IMR-90 (cell line): ENCODE data around the gene PCDHGA4. TPM values are rescaled to one million over a fixed set of nuclear protein-coding genes. Genes with fewer than 3 reads are reported as not detected.
"Not testable (repeated sequence)": the region's sequence is repeated elsewhere in the genome, so short reads cannot be mapped to it uniquely, and the experiment has no call there.

Experiments
- ATAC-seq: fragments of 200-7000 bp; cut with Tn5 transposase; 2 replicates; pipeline ENCODE4 v1.9.1; 2020; ENCODE audit warnings: low read depth, mild to moderate bottlenecking, moderate library complexity
- BruUV-seq: library from RNA; stranded (reverse); fragments of 400-500 nt; replicated peaks from 2 replicates; lab custom pipeline; 2021; lab: Mats Ljungman, UMichigan
- CTCF ChIA-PET: fragments of 300-600 bp; formaldehyde crosslinking; extraction: SDS; loops from one replicate; lab custom pipeline; 2021; ENCODE audit warnings: antibody characterized with exemption; lab: Yijun Ruan, JAX
- POLR2A ChIA-PET: fragments of 300-600 bp; sonication (Branson Sonifier 250); formaldehyde crosslinking; loops from one replicate; lab custom pipeline; 2022; ENCODE audit warnings: antibody characterized with exemption; ENCODE audit not compliant: unreplicated experiment; lab: Charles Lee
- DNase-seq: peaks from one replicate; pipeline ENCODE4 v3.0.0; 2013
- H2AFZ ChIP-seq: replicated peaks from 2 replicates; pipeline ENCODE3; 2013; ENCODE audit warnings: low read length, mild to moderate bottlenecking; ENCODE audit not compliant: poor library complexity
- H2AK5ac ChIP-seq: 2 replicates; pipeline ENCODE4 v1.6.1; 2013; ENCODE audit warnings: low read depth, low read length, inconsistent platforms
- H2AK9ac ChIP-seq: replicated peaks from 2 replicates; pipeline ENCODE3; 2013; ENCODE audit warnings: mild to moderate bottlenecking, low read depth, low read length, moderate library complexity; ENCODE audit not compliant: poor library complexity
- H2BK120ac ChIP-seq: 2 replicates; pipeline ENCODE4 v1.6.1; 2013; ENCODE audit warnings: low read depth, low read length, inconsistent platforms
- H2BK15ac ChIP-seq: 3 replicates; pipeline ENCODE4 v1.6.1; 2013; ENCODE audit warnings: low read depth, low read length, inconsistent platforms
- H2BK20ac ChIP-seq: 2 replicates; pipeline ENCODE4 v1.6.1; 2013; ENCODE audit warnings: low read depth, mild to moderate bottlenecking, inconsistent platforms, low read length, moderate library complexity
- H2BK5ac ChIP-seq: 2 replicates; pipeline ENCODE4 v1.6.1; 2013; ENCODE audit warnings: mild to moderate bottlenecking, low read depth, low read length, inconsistent platforms; ENCODE audit not compliant: poor library complexity, severe bottlenecking
- H3K14ac ChIP-seq: replicated peaks from 2 replicates; pipeline ENCODE4 v1.6.1; 2013; ENCODE audit warnings: low read depth, low read length, inconsistent platforms
- H3K18ac ChIP-seq: 2 replicates; pipeline ENCODE4 v1.6.1; 2013; ENCODE audit warnings: low read depth, low read length, control low read depth
- H3K23ac ChIP-seq: 2 replicates; pipeline ENCODE4 v1.6.1; 2013; ENCODE audit warnings: low read depth, low read length, inconsistent platforms
- H3K27ac ChIP-seq: 2 replicates; pipeline ENCODE4 v1.5.1; 2013; ENCODE audit warnings: mild to moderate bottlenecking, control low read depth, low read length; ENCODE audit not compliant: insufficient read depth
- H3K27me3 ChIP-seq: 2 replicates; pipeline ENCODE4 v1.6.1; 2013; ENCODE audit warnings: low read length; ENCODE audit not compliant: control insufficient read depth, insufficient read depth
- H3K36me3 ChIP-seq: 2 replicates; pipeline ENCODE4 v1.6.1; 2013; ENCODE audit warnings: low read length, mixed read lengths; ENCODE audit not compliant: control insufficient read depth, insufficient read depth
- H3K4ac ChIP-seq: 2 replicates; pipeline ENCODE4 v1.6.1; 2013; ENCODE audit warnings: low read depth, low read length, inconsistent platforms
- H3K4me1 ChIP-seq: 2 replicates; pipeline ENCODE4 v1.6.1; 2013; ENCODE audit warnings: low read length, mixed read lengths; ENCODE audit not compliant: control insufficient read depth, insufficient read depth
- H3K4me2 ChIP-seq: 2 replicates; pipeline ENCODE4 v1.6.1; 2013; ENCODE audit warnings: low read depth, mild to moderate bottlenecking, control low read depth, low read length, moderate library complexity
- H3K4me3 ChIP-seq: 2 replicates; pipeline ENCODE4 v1.5.1; 2013; ENCODE audit warnings: low read depth, mild to moderate bottlenecking, control low read depth, low read length, moderate library complexity; ENCODE audit not compliant: insufficient read depth
- H3K56ac ChIP-seq: 2 replicates; pipeline ENCODE4 v1.6.1; 2013; ENCODE audit warnings: low read length, inconsistent platforms; ENCODE audit not compliant: insufficient read depth; ENCODE audit errors: extremely low read depth
- H3K79me1 ChIP-seq, 2 experiments: 2 replicates each; pipeline ENCODE4 v1.6.1; 2013; ENCODE audit warnings: low read length in 2 of 2, inconsistent platforms in 1 of 2, low read depth in 1 of 2
- H3K9ac ChIP-seq: 2 replicates; pipeline ENCODE4 v1.6.1; 2013; ENCODE audit warnings: low read depth, low read length, control low read depth
- H3K9me1 ChIP-seq: 2 replicates; pipeline ENCODE4 v1.6.1; 2013; ENCODE audit warnings: low read length, inconsistent platforms; ENCODE audit not compliant: insufficient read depth
- H3K9me3 ChIP-seq: 2 replicates; pipeline ENCODE4 v1.6.1; 2013; ENCODE audit warnings: low read length; ENCODE audit not compliant: control insufficient read depth, insufficient read depth
- H4K20me1 ChIP-seq: 2 replicates; pipeline ENCODE4 v1.6.1; 2013; ENCODE audit warnings: low read length, inconsistent platforms; ENCODE audit not compliant: insufficient read depth
- H4K5ac ChIP-seq: 2 replicates; pipeline ENCODE4 v1.6.1; 2013; ENCODE audit warnings: mild to moderate bottlenecking, low read depth, low read length, control low read depth
- H4K8ac ChIP-seq, 2 experiments: 2 replicates each; pipeline ENCODE4 v1.6.1; 2013; ENCODE audit warnings: low read depth in 2 of 2, low read length in 2 of 2, control low read depth in 1 of 2, inconsistent platforms in 1 of 2
- H4K91ac ChIP-seq: 2 replicates; pipeline ENCODE4 v1.6.1; 2013; ENCODE audit warnings: low read depth, low read length, inconsistent platforms; ENCODE audit not compliant: insufficient read depth
- BHLHE40 ChIP-seq: fragments of 150-350 bp; IDR thresholded peaks from 2 replicates; pipeline ENCODE4 v1.6.1; 2016; ENCODE audit warnings: mild to moderate bottlenecking, low read depth, low read length
- CHD1 ChIP-seq: IDR thresholded peaks from 2 replicates; pipeline ENCODE4 v1.6.1; 2012; ENCODE audit warnings: low read depth, low read length, improper control_type of control experiment
- FOS ChIP-seq: fragments of 150-350 bp; IDR thresholded peaks from 2 replicates; pipeline ENCODE4 v1.6.1; 2016; ENCODE audit warnings: low read depth, low read length
- MAFK ChIP-seq: IDR thresholded peaks from 2 replicates; pipeline ENCODE4 v1.6.1; 2012; ENCODE audit warnings: low read depth, low read length, improper control_type of control experiment
- MAZ ChIP-seq: IDR thresholded peaks from 2 replicates; pipeline ENCODE4 v1.6.1; 2012; ENCODE audit warnings: low read depth, mild to moderate bottlenecking, low read length, improper control_type of control experiment, moderate library complexity, borderline replicate concordance
- POLR2A ChIP-seq: IDR thresholded peaks from 2 replicates; pipeline ENCODE4 v1.6.1; 2012; ENCODE audit warnings: mild to moderate bottlenecking, low read depth, low read length
- RAD21 ChIP-seq: IDR thresholded peaks from 2 replicates; pipeline ENCODE4 v1.6.1; 2012; ENCODE audit warnings: low read length, improper control_type of control experiment
- RCOR1 ChIP-seq: IDR thresholded peaks from 2 replicates; pipeline ENCODE4 v1.6.1; 2012; ENCODE audit warnings: mild to moderate bottlenecking, low read length, improper control_type of control experiment; ENCODE audit not compliant: insufficient replicate concordance
- WGBS, 2 experiments: methylation state at CpG; one replicate each; pipeline versions ENCODE4 v1.1.5 to v1.1.7; 2013; ENCODE audit warnings: missing lambda C conversion rate in 2 of 2; ENCODE audit not compliant: insufficient read length in 1 of 2; ENCODE audit errors: extremely low coverage in 2 of 2; 5-methylcytosine and 5-hydroxymethylcytosine counted together
- dilution Hi-C: fragments of 300-500 bp; cut with HindIII; formaldehyde crosslinking; loops from one replicate; pipeline ENCODE4 v1.14.3; 2018; ENCODE audit warnings: low sequenced_read_pairs; ENCODE audit not compliant: unreplicated experiment
- in situ Hi-C: fragments of 300-500 bp; cut with MboI; formaldehyde crosslinking; loops from 3 replicates; pipeline ENCODE4 v1.14.3; 2019; ENCODE audit warnings: low sequenced_read_pairs, inconsistent platforms, mixed read lengths
- intact Hi-C: fragments of 100-400 bp; cut with micrococcal nuclease; formaldehyde crosslinking; loops from 2 replicates; pipeline ENCODE4 v1.10.0; 2022
- polyA plus RNA-seq, 3 experiments: library from polyadenylated mRNA; depleted of rRNA; stranded (reverse); fragments of >200 nt; gene quantifications; 2 replicates each; pipeline ENCODE4 v1.2.3, GENCODE V29; 2012; ENCODE audit warnings: low replicate concordance in 1 of 3
- total RNA-seq: library from RNA; depleted of rRNA; stranded (reverse); fragments of >200 nt; gene quantifications from 2 replicates; pipeline ENCODE4 v1.2.3, GENCODE V29; 2012
- TF ChIP-seq, protein P1 (sequence below): fragments of 150-350 bp; IDR thresholded peaks from 2 replicates; pipeline ENCODE4 v1.6.1; 2017; ENCODE audit warnings: mild to moderate bottlenecking, antibody characterized with exemption, low read length, low read depth

The PCDHGA4 gene
- total and polyA plus RNA-seq, 2 of the 4 experiments (the other 2 are of a cell fraction): 3.5 to 5.4 TPM

DNA sequence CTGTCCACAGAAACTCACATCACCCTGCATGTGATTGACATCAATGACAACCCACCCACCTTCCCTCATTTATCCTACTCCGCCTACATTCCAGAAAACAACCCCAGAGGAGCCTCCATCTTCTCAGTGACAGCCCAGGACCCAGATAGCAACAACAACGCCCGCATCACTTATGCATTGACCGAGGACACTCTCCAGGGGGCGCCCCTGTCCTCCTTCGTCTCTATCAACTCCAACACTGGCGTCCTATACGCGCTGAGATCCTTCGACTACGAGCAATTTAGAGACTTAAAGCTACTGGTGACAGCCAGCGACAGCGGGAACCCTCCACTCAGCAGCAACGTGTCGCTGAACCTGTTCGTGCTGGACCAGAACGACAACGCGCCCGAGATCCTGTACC is 9.5 kb upstream of the PCDHGA4 start:
- Histone ChIP-seq H3K4me1 (no peaks in the 10 kb centered on the region), H3K9me3 (peaks cover 29% of the 10 kb centered on the region), H3K9ac (no peak overlapping the region), H4K8ac (no peak overlapping the region), H3K4me3 (no peak overlapping the region), H2AFZ (no peak overlapping the region), H3K27me3 (no peaks in the 10 kb centered on the region), H4K91ac (no peak overlapping the region), H3K79me1 (no peaks in the 10 kb centered on the region), H3K56ac (no peak overlapping the region), H3K14ac (no peak overlapping the region), H3K36me3 (0 out of 2 replicates have a peak, but pooled peaks cover 2% of the 10 kb centered on the region), H2BK20ac (no peak overlapping the region), H3K27ac (no peak overlapping the region), H3K4ac (no peak overlapping the region), H3K4me2 (no peak overlapping the region), H2BK120ac (no peak overlapping the region), H2AK5ac (no peak overlapping the region), H3K18ac (no peak overlapping the region), H2BK5ac (no peak overlapping the region), H2BK15ac (no peak overlapping the region), H2AK9ac (no peak overlapping the region), H3K9me1 (no peaks in the 10 kb centered on the region), H4K20me1 (no peaks in the 10 kb centered on the region), H4K5ac (no peak overlapping the region), H3K23ac (no peak overlapping the region)
- ATAC-seq (no peak), DNase-seq (no peak)
- BruUV-seq: no TSS peak
- POLR2A ChIA-PET: no interaction called here
- intact Hi-C loops (no loop called here), dilution Hi-C loops (no loop called here), in situ Hi-C loops (no loop called here)
- 33% methylated on average over 7 of the region's 20 CpGs; no CpG with 5 or more reads in 1 of the 2 experiments for WGBS, 2 experiments
- CTCF ChIA-PET: no interaction called here
- TF ChIP-seq CHD1 (no peak), BHLHE40 (no peak), MAZ (no peak), POLR2A (no peak), RAD21 (no peak), RCOR1 (no peak), FOS (no peak), MAFK (no peak)
- TF ChIP-seq, protein P1, sequence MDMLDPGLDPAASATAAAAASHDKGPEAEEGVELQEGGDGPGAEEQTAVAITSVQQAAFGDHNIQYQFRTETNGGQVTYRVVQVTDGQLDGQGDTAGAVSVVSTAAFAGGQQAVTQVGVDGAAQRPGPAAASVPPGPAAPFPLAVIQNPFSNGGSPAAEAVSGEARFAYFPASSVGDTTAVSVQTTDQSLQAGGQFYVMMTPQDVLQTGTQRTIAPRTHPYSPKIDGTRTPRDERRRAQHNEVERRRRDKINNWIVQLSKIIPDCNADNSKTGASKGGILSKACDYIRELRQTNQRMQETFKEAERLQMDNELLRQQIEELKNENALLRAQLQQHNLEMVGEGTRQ: no peak

DNA sequence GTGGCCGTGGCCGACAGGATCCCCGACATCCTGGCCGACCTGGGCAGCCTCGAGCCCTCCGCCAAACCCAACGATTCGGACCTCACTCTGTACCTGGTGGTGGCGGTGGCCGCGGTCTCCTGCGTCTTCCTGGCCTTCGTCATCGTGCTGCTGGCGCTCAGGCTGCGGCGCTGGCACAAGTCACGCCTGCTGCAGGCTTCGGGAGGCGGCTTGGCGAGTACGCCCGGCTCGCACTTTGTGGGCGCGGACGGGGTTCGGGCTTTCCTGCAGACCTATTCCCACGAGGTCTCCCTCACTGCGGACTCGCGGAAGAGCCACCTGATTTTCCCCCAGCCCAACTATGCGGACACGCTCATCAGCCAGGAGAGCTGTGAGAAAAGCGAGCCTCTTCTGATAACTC is 8.8 kb upstream of the PCDHGA4 start:
- H3K9me1 ChIP-seq, H3K56ac ChIP-seq, H3K4me3 ChIP-seq, H4K8ac ChIP-seq, H3K27me3 ChIP-seq, H4K20me1 ChIP-seq, H3K36me3 ChIP-seq, in situ Hi-C loops, CTCF ChIA-PET, H3K23ac ChIP-seq, H4K5ac ChIP-seq, H2AK9ac ChIP-seq, H4K91ac ChIP-seq, intact Hi-C loops, H2BK20ac ChIP-seq, H3K18ac ChIP-seq, H3K4ac ChIP-seq, dilution Hi-C loops, H3K14ac ChIP-seq, BruUV-seq, ATAC-seq, DNase-seq, H3K27ac ChIP-seq, H3K4me1 ChIP-seq, H2AK5ac ChIP-seq, H3K9ac ChIP-seq, H2BK120ac ChIP-seq, H2BK15ac ChIP-seq, H3K79me1 ChIP-seq, H2AFZ ChIP-seq, POLR2A ChIA-PET, H3K4me2 ChIP-seq, H2BK5ac ChIP-seq: not testable (repeated sequence)
- no CpG with 5 or more reads among the region's 35 CpGs for WGBS, 2 experiments
- peaks cover 27% of the 10 kb centered on the region for H3K9me3 ChIP-seq
